ENCODE results near the gene SUPT6H. TPM values are rescaled to one million over a fixed set of nuclear protein-coding genes. Genes with fewer than 3 reads are reported as not detected.

Gene SUPT6H
- total RNA-seq, 4 donors from 2014 or later, result 50.8 to 167 (median 61.6) TPM

- 28% methylated on average over 5 of the region's 5 CpGs; no CpG with 5 or more reads in 1 of the 2 donors for whole genome bisulfite sequencing, 2 donors (ENCODE audit: low coverage in 1 of 2)
- intact Hi-C loops (cut with DNase I; ENCODE audit: low total_unique reads) (no loop called here), in situ Hi-C loops (cut with MboI; ENCODE audit: low pct_ligation_motif_present in 1 of 4, low pct_unique_long_range_greater_than_20kb in 1 of 4, low sequenced_read_pairs in 3 of 4) (no loop called here)
- H3K27me3 ChIP-seq, result no peaks in the 10 kb centered on the region
- H3K4me1 ChIP-seq, result peaks cover 17 to 77% (median 70%) of the 10 kb centered on the region in 4 donors
- TF ChIP-seq POLR2AphosphoS5 (IDR thresholded peaks at IDR 0.05) (peak in 1 of 3 donors; percentile 43), EP300 (IDR thresholded peaks at IDR 0.05; ENCODE audit: low read depth) (no peak), CTCF (IDR thresholded peaks at IDR 0.05) (no peak), POLR2A (IDR thresholded peaks at IDR 0.05) (no peak)
- no peaks in the 10 kb centered on the region for H3K9me3 ChIP-seq
- H3K36me3 ChIP-seq, result no peaks in the 10 kb centered on the region
- H3K27ac ChIP-seq, result peak overlapping the region; percentile 98 to 99 (median 98)
- peak overlapping the region in 2 of 4 donors; percentile 81 to 89 for H3K4me3 ChIP-seq
- DNase-seq, result peak; percentile 88
Measured at GRCh38 chr17:28746611-28747050, 84.6 kb downstream of the SUPT6H start.

GRCh38 chr17:28747051-28747691 is 85.2 kb downstream of the SUPT6H start:
- Histone ChIP-seq H3K27me3 (no peaks in the 10 kb centered on the region), H3K36me3 (no peaks in the 10 kb centered on the region), H3K27ac (peak overlapping the region; percentile 98 to 99 (median 98)), H3K4me1 (peaks cover 17 to 74% (median 65%) of the 10 kb centered on the region in 4 donors), H3K4me3 (peak overlapping the region in 2 of 4 donors; percentile 81 to 89), H3K9me3 (no peaks in the 10 kb centered on the region)
- TF ChIP-seq POLR2A (IDR thresholded peaks at IDR 0.05) (peak; percentile 24), CTCF (IDR thresholded peaks at IDR 0.05) (peak in 1 of 5 experiments; percentile 23), POLR2AphosphoS5 (IDR thresholded peaks at IDR 0.05) (no peak), EP300 (IDR thresholded peaks at IDR 0.05; ENCODE audit: low read depth) (no peak)
- intact Hi-C loops (cut with DNase I; ENCODE audit: low total_unique reads) (no loop called here), in situ Hi-C loops (cut with MboI; ENCODE audit: low pct_ligation_motif_present in 1 of 4, low pct_unique_long_range_greater_than_20kb in 1 of 4, low sequenced_read_pairs in 3 of 4) (no loop called here)
- DNase-seq, result peak; percentile 78
- 22% methylated on average over 4 of the region's 7 CpGs; no CpG with 5 or more reads in 1 of the 2 donors for WGBS, 2 donors (ENCODE audit: low coverage in 1 of 2)

GRCh38 chr17:28747801-28748750 is 86.1 kb downstream of the SUPT6H start:
- no peaks in the 10 kb centered on the region for H3K9me3 ChIP-seq
- peaks cover 17 to 67% (median 57%) of the 10 kb centered on the region in 4 donors for H3K4me1 ChIP-seq
- H3K36me3 ChIP-seq, result no peaks in the 10 kb centered on the region
- no peak overlapping the region for H3K4me3 ChIP-seq
- no peak for TF ChIP-seq POLR2A (IDR thresholded peaks at IDR 0.05)
- DNase-seq, result no peak
- no peaks in the 10 kb centered on the region for H3K27me3 ChIP-seq
- 83% methylated on average over 18 of the region's 18 CpGs; no CpG with 5 or more reads in 1 of the 2 donors for WGBS, 2 donors (ENCODE audit: low coverage in 1 of 2)
- intact Hi-C loops (cut with DNase I; ENCODE audit: low total_unique reads) (loop anchor here (2.0 kb wide), 1 partner anchor 21 kb away; the partner anchor contains the start of gene TLCD1), in situ Hi-C loops (cut with MboI; ENCODE audit: low pct_ligation_motif_present in 1 of 4, low pct_unique_long_range_greater_than_20kb in 1 of 4, low sequenced_read_pairs in 3 of 4) (no loop called here)
- H3K27ac ChIP-seq, result peak overlapping the region; percentile 98 to 99 (median 98)

- Histone ChIP-seq H3K27ac (peak overlapping the region; percentile 63 to 99 (median 98)), H3K4me3 (no peak overlapping the region), H3K9me3 (no peaks in the 10 kb centered on the region), H3K27me3 (no peaks in the 10 kb centered on the region), H3K4me1 (peaks cover 17 to 62% (median 52%) of the 10 kb centered on the region in 4 donors), H3K36me3 (no peaks in the 10 kb centered on the region)
- 64% methylated on average over 18 of the region's 18 CpGs; no CpG with 5 or more reads in 1 of the 2 donors for WGBS, 2 donors (ENCODE audit: low coverage in 1 of 2)
- in situ Hi-C loops (cut with MboI; ENCODE audit: low pct_ligation_motif_present in 1 of 4, low pct_unique_long_range_greater_than_20kb in 1 of 4, low sequenced_read_pairs in 3 of 4) (no loop called here), intact Hi-C loops (cut with DNase I; ENCODE audit: low total_unique reads) (loop anchor here (2.0 kb wide), 1 partner anchor 22 kb away; the partner anchor contains the start of gene TLCD1)
- DNase-seq, result no peak
- no peak for TF ChIP-seq POLR2AphosphoS5 (IDR thresholded peaks at IDR 0.05)
- no peak for TF ChIP-seq CTCF (IDR thresholded peaks at IDR 0.05)
- no peak for TF ChIP-seq EP300 (IDR thresholded peaks at IDR 0.05; ENCODE audit: low read depth)
- no peak for TF ChIP-seq POLR2A (IDR thresholded peaks at IDR 0.05)
Measured at GRCh38 chr17:28748852-28749515, 87.0 kb downstream of the SUPT6H start.

Data from transverse colon (tissue), 4 donors.